Pancreas (tissue), 10 donors: ENCODE measurements around the gene CDHR2. TPM values are rescaled to one million over a fixed set of nuclear protein-coding genes. Genes with fewer than 3 reads are reported as not detected.
A peak's percentile ranks its signal among the peaks of the same experiment; 100 is the strongest.

Source experiments
- ATAC-seq, 4 donors: fragments of 200-7000 bp; cut with Tn5 transposase; one replicate each; pipeline versions ENCODE4 v1.8.0 to v1.9.1; 2020; ENCODE audit warnings: mild to moderate bottlenecking in 4 of 4, moderate library complexity in 4 of 4
- DNase-seq, 6 donors: peaks; one replicate each; pipeline ENCODE4 v3.0.0-alpha.2; 2020
- FAIRE-seq: peaks from 2 replicates; lab custom pipeline; 2012; peaks lifted over from hg19 to GRCh38; lab: Jason Lieb, UNC
- H3K27ac ChIP-seq, 4 donors: fragments of 200-600 bp; sonication (generic); 1 replicate in 3 of 4; 2 replicates in 1 of 4; pipeline versions ENCODE4 v1.5.0 to v1.8.0; 2020
- H3K27me3 ChIP-seq, 4 donors: fragments of 200-600 bp; one replicate each; pipeline ENCODE4 v1.8.0; 2021
- H3K36me3 ChIP-seq, 3 donors: fragments of 200-600 bp; sonication (generic) in 1 of 3; one replicate each; pipeline versions ENCODE4 v1.5.0 to v1.8.0; 2020 to 2021
- H3K4me1 ChIP-seq, 3 donors: fragments of 200-600 bp; one replicate each; pipeline ENCODE4 v1.8.0; 2021
- H3K4me3 ChIP-seq, 4 donors: fragments of 200-600 bp; sonication (generic) in 2 of 4; one replicate each; pipeline versions ENCODE4 v1.5.0 to v1.8.0; 2020 to 2021
- H3K9me3 ChIP-seq, 4 donors: fragments of 200-600 bp; one replicate each; pipeline ENCODE4 v1.8.0; 2021
- WGBS, 2 donors: extraction: QIAGEN DNeasy Blood & Tissue Kit; methylation state at CpG; one replicate each; pipeline ENCODE4 v1.1.7; 2013; 5-methylcytosine and 5-hydroxymethylcytosine counted together
- intact Hi-C, 3 donors: fragments of 100-400 bp; cut with DNase I; formaldehyde crosslinking; loops; one replicate each; pipeline versions ENCODE4 v1.11.1 to v1.14.2; 2022
- polyA plus RNA-seq, 2 donors: library from polyadenylated mRNA; stranded (reverse); fragments of 200-250 nt; gene quantifications; one replicate each; pipeline ENCODE4 v1.2.3, GENCODE V29; 2013
- total RNA-seq, 6 donors: library from RNA; stranded (reverse); fragmentation: NEBNext Ultra II Directional in 4 of 6; extraction: Animal tissue kit (Norgen Biotek cat#: 25700) in 4 of 6; gene quantifications; one replicate each; pipeline versions ENCODE4 v1.2.1 to v1.2.4, GENCODE V29; 2021 to 2023
- TF ChIP-seq, protein P1 (sequence below), 4 donors: fragments of 200-600 bp; sonication (generic) in 3 of 4; IDR thresholded peaks; one replicate each; pipeline versions ENCODE4 v1.5.0 to v1.8.0; 2021; ENCODE audit warnings: antibody characterized with exemption in 4 of 4
- donor health status: healthy with polysubstance abuse.
- donor health status: DM: no; HTN: no; CAD: no; lungs with moderate emphysema.
- donor health status: DM: no; HTN: no; CAD: no.
- donor health status: control.
- donor health status: control.
- donor health status: Bipolar disorder and iron deficiency.
- donor health status: DM: yes; HTN: yes; CAD: no.
- donor health status: DM: no; HTN: no; CAD: no.
- donor health status: DM: no; HTN: no; CAD: no.
- donor health status: DM: yes; HTN: yes; CAD: no.

CDHR2 gene
- total and polyA plus RNA-seq, 8 donors = 0.19 to 1.1 (median 0.26) TPM; not detected in 1

GRCh38 chr5:176628406-176629228 lies 79.5 kb downstream of the CDHR2 start:
- FAIRE-seq (no peak), DNase-seq (no peak), ATAC-seq (no peak)
- peaks cover 0 to 7% (median 0%) of the 10 kb centered on the region in 3 donors for H3K4me1 ChIP-seq
- peaks cover 0 to 14% (median 0%) of the 10 kb centered on the region in 4 donors for H3K27me3 ChIP-seq
- intact Hi-C loops = no loop called here
- H3K4me3 ChIP-seq = no peak overlapping the region
- no peak overlapping the region for H3K27ac ChIP-seq
- H3K36me3 ChIP-seq = no peaks in the 10 kb centered on the region
- no peaks in the 10 kb centered on the region for H3K9me3 ChIP-seq
- TF ChIP-seq, protein P1, sequence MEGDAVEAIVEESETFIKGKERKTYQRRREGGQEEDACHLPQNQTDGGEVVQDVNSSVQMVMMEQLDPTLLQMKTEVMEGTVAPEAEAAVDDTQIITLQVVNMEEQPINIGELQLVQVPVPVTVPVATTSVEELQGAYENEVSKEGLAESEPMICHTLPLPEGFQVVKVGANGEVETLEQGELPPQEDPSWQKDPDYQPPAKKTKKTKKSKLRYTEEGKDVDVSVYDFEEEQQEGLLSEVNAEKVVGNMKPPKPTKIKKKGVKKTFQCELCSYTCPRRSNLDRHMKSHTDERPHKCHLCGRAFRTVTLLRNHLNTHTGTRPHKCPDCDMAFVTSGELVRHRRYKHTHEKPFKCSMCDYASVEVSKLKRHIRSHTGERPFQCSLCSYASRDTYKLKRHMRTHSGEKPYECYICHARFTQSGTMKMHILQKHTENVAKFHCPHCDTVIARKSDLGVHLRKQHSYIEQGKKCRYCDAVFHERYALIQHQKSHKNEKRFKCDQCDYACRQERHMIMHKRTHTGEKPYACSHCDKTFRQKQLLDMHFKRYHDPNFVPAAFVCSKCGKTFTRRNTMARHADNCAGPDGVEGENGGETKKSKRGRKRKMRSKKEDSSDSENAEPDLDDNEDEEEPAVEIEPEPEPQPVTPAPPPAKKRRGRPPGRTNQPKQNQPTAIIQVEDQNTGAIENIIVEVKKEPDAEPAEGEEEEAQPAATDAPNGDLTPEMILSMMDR (IDR thresholded peaks at IDR 0.05) = no peak
- WGBS, 2 donors = 42 to 46% methylated on average over 13 of the region's 13 CpGs

DNA sequence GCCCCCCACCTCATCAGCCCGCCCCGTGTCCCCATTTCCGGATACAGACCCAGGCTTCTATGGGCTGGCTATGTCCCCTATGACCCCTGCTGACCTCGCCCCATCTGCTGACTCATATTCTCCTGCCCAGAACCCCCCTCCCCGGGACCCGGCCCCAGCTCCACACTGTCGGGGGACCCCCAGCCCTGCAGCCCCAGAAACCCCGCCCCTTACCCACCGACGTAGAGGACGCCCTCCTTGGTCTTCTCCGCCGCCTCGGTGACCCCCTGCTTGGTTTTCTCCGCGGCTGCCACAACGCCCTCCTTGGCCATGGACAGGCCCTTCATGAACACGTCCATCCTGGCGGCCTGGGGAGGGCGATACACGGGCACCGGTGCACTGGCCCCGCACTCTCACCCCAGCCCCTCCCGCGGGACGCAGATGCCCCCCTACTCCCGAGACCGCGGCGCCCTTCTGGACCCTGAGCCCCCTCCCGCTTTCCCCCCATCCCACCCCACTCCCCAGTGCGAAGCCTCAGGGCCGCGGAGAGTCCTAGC lies 80.2 kb downstream of the CDHR2 start:
- Histone ChIP-seq H3K36me3 (no peaks in the 10 kb centered on the region), H3K27me3 (peaks cover 0 to 14% (median 0%) of the 10 kb centered on the region in 4 donors), H3K4me1 (peaks cover 0 to 7% (median 0%) of the 10 kb centered on the region in 3 donors), H3K9me3 (no peaks in the 10 kb centered on the region), H3K4me3 (peak overlapping the region in 1 of 4 donors; percentile 38), H3K27ac (no peak overlapping the region)
- intact Hi-C loops = no loop called here
- TF ChIP-seq, protein P1 (IDR thresholded peaks at IDR 0.05) = no peak
- DNase-seq = no peak
- 7 to 9% methylated on average over 34 of the region's 34 CpGs for WGBS, 2 donors
- no peak for ATAC-seq
- FAIRE-seq = no peak

DNA sequence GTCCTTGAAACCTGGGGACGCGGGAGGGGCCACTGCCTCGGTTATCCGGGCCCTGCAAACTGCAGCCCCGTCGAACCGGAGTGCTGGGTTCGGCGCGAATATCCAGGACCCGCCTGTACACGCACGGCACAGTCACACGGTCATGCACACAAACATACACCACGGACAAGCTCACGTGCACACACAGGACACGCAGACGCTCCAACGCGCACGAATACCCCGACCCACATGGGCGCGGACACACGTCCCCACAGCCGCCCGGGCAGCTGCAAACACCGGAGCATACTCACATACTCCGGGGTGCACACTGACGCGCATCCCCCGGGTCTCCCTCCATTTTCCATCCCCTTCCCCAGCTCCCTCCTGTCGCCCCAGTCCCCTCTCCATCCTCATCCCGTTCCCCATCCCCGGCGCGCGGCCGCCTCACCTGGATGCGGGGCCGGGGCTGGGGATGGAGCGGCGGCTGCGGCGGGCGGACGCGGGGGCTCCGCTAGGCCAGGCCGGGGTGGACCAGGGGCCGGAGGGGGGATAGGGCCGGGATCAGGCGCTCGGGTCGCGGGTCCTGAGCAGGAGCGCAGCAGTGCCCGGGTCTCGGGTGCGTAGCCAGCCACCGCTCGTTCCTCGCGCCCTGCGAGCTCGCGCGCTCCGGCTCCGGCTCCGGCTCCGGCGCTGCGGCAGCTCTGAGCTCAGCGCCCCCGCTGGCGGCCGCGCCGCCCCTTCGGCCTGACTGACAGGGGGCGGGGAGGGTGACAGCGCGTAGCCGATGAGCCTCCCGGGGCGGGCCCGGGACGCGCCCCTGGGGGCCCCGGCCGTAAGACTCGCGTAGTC lies 80.9 kb downstream of the CDHR2 start, which contains the start of the genes EIF4E1B and SNCB:
TSS of gene EIF4E1B (plus strand) at position 823 of the 828 bp plus-strand sequence. CDS start 12,113 bp downstream, outside the sequence.
TSS of gene SNCB (minus strand) at position 682 of the 828 bp plus-strand sequence. CDS start 880 bp downstream, outside the sequence.
- Histone ChIP-seq H3K36me3 (no peaks in the 10 kb centered on the region), H3K4me1 (peaks cover 0 to 7% (median 0%) of the 10 kb centered on the region in 3 donors), H3K27me3 (peaks cover 0 to 14% (median 0%) of the 10 kb centered on the region in 4 donors), H3K4me3 (peak within 1 kb of the TSS in 3 of 4 donors; percentile 12 to 38 (median 20)), H3K27ac (no peak within 1 kb of the TSS), H3K9me3 (no peaks in the 10 kb centered on the region)
- DNase-seq (peak in 1 of 6 donors; percentile 80), ATAC-seq (peak; percentile 64 to 92 (median 85)), FAIRE-seq (no peak)
- TF ChIP-seq, protein P1 (IDR thresholded peaks at IDR 0.05) = no peak
- WGBS, 2 donors = 1% methylated on average over 75 to 94 of the region's 94 CpGs
- intact Hi-C loops = no loop called here

- no peak for FAIRE-seq
Measured at GRCh38 chr5:176630681-176631222, 81.6 kb downstream of the CDHR2 start.

More at GRCh38 chr5:176630681-176631222, 81.6 kb downstream of the CDHR2 start:
- TF ChIP-seq, protein P1 (IDR thresholded peaks at IDR 0.05) = no peak
- Histone ChIP-seq H3K36me3 (no peaks in the 10 kb centered on the region), H3K4me3 (peak overlapping the region in 3 of 4 donors; percentile 12 to 38 (median 20)), H3K27me3 (peaks cover 0 to 14% (median 0%) of the 10 kb centered on the region in 4 donors), H3K27ac (no peak overlapping the region), H3K9me3 (no peaks in the 10 kb centered on the region), H3K4me1 (peaks cover 0 to 7% (median 0%) of the 10 kb centered on the region in 3 donors)
- 9 to 10% methylated on average over 20 of the region's 20 CpGs for WGBS, 2 donors
- intact Hi-C loops = no loop called here
- DNase-seq (no peak), ATAC-seq (peak in 2 of 4 donors; percentile 5 to 19)
